CMK (cell line): ENCODE results near the gene MYO1F.
"Not testable (repeated sequence)": the region's sequence is repeated elsewhere in the genome, so short reads cannot be mapped to it uniquely, and the experiment has no call there.

Experiments used
- DNase-seq: peaks from one replicate; pipeline ENCODE4 v3.0.0-alpha.2; 2010; ENCODE audit warnings: low read depth

Gene MYO1F

DNA sequence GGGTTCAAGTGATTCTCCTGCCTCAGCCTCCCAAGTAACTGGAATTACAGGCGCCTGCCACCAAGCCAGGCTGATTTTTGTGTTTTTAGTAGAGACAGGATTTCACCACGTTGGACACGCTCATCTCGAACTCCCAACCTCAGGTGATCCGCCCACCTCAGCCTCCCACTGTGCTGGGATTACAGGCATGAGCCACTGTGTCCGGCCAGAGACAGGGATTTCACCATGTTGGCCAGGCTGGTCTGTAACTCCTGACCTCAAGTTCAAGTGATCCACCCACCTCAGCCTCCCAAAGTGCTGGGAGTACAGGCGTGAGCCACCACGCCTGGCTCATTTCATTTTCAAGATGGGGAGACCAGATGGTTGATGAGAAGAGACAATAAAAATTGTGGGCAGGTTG is 12.4 kb downstream of the MYO1F start:
- DNase-seq, result not testable (repeated sequence)

DNA sequence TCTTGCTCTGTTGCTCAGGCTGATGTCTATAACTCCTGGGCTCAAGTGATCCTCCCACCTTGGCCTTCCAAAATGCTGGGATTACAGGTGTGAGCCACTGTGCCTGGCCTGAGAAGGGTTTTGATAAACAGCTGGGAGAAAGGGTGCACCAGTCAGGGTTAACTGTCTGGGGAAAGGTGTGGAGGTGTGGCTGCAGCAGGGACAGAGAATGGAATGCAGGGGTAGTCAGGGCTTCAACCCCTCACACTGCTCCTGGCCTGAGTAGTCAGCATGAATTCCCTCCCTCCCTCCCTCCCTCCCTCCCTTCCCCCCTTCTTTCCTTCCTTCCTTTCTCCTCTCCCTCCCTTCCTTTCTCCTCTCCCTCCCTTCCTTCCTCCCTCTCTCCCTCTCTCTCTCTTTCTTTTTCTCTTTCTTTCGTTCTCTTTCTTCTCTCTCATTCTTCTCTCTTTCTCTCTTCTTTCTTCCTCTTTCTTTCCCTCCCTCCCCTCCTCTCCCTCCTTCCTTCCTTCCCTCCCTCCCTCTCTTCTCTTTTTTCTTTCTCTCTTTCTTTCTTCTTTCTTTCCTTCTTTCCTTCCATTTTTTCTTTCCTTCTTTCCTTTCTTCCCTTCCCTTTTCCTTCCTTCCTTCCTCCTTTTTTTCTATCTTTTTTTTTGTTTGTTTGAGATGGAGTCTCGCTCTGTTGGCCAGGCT is 16.0 kb downstream of the MYO1F start:
- no peak for DNase-seq

DNA sequence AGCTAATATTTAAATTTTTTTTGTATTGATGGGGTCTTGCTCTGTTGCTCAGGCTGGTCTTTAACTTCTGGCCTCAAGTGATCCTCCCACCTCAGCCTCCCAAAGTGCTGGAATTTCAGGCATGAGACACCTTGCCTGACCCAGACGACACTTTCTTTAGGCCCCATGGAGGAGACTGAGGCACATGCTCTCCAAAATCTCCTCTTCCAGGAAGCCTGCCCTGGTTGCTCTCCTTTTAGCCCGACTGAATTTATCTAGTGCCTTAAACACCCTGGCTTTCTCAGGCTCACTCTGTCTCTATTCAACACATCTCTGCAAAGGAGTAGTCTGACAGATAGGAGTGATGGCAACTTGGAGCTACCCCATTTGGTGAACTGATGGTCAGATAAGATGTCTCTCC is 18.9 kb downstream of the MYO1F start:
- no peak for DNase-seq

DNA sequence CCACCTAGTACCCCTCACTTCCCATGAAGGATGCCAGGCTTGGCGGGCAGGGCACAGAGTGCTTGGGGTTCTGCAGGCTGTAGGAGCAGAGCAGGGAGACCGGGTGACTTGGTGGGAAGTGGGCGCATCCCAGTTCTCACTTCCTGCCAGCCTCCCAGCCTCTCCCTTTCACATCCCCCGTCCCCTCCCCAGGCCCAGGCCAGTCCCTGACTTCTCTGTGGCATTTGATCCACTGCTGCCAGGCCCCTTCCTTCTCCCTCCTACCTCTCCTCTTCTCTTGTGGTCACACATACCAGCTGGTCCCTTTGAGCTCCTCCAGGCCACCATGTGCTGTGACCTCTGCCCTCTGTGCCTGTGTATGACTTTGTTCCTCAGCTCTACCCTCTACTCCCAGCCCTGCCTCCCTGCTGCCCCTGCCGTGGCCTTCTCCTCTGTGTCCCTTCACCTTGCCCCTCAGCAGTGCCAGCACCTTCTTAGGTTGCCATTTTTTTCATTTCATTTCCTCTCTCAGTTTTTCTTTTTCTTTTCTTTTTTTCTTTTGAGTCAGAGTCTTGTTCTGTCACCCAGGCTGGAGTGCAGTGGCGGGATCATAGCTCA is 19.5 kb downstream of the MYO1F start:
- DNase-seq, result no peak

DNA sequence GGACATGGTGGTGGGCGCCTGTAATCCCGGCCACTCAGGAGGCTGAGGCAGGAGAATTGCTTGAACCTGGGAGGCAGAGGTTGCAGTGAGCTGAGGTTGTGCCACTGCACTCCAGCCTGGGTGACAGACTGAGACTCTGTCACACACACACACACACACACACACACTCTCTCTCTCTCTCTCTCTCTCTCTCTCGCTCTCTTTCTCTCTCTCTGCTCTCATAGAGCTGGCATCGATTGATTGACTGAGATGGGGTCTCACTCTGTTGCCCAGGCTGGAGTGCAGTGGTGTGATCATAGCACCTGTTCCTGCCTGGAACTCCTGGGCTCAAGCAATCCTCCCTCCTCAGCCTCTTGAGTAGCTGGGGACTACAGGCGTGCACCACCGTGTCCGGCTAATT is 23.5 kb downstream of the MYO1F start:
- not testable (repeated sequence) for DNase-seq

DNA sequence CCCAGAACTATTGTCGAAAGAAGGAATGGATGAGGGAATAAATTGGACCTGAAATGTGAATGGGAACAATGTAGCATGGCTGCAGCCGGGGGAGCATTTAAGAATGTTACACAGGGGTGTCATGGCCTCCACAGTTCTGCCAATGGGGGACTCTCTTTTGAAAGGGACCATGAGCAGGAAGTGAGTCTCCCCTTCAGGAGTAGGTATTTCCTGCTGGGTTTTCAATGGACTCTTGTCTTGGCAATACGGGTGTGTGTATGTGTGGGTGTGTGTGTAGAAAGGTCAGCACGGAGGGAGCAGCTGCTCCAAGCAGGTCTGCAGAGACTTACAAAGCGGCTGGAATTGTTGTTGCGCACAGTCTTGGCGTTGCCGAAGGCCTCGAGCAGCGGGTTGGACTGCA is 24.4 kb downstream of the MYO1F start:
- DNase-seq, result no peak

DNA sequence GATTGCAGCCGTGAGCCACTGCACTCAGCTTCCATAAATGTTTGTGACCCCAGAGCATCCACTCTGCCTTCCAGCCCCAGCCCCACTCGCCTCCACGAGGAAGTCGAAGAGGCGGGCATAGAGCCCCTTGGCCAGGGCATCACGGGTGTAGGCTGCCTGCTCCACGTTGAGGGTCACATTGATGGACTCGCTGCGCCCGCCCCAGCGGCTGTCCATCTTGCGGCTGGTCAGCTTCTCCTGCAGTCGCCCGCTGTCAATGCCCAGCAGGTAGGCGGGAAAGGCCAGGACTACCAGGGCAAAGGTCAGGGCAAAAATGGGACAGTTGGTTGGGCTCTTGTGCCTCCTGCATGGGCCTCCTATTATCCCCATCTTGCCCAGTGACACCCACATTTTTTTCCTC is 27.2 kb downstream of the MYO1F start:
- no peak for DNase-seq

DNA sequence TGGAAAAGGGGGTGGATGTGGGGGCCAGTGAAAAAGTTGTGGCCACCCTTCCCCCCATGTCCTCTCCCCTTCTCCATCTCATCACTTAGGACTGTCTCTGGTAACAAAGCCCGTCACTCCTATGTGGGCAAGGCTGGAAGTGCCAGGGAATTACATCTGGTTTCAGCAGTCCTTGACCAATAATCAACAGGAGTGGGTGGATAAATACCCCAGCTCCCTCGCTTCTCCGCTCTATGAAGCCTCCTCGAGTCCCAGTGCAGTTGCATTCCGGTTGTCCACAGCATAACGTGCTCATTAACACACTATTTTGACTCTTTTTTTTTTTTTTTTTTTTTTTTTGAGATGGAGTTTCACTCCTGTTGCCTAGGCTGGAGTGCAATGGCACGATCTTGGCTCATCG is 31.5 kb downstream of the MYO1F start:
- no peak for DNase-seq

DNA sequence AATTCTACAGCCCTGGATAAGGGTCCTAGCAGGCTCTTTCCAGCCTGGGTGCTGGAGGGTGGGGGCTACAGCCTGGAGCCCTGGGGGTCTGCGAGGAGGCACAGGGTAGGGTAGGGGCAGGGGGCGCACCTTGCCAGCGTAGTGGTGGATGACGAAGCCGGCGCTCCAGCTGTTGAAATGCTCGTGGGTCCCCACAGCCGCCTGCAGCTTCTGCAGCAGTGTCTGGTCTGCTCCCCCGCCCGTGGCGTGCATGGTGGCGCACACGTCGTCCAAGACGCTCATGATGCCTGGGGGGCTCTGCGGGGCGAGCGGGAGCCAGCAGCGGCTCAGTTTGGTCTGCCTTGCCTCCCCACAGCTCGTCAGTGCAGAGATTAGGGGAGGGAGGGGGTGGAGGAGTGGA is 33.1 kb downstream of the MYO1F start:
- DNase-seq, result no peak

DNA sequence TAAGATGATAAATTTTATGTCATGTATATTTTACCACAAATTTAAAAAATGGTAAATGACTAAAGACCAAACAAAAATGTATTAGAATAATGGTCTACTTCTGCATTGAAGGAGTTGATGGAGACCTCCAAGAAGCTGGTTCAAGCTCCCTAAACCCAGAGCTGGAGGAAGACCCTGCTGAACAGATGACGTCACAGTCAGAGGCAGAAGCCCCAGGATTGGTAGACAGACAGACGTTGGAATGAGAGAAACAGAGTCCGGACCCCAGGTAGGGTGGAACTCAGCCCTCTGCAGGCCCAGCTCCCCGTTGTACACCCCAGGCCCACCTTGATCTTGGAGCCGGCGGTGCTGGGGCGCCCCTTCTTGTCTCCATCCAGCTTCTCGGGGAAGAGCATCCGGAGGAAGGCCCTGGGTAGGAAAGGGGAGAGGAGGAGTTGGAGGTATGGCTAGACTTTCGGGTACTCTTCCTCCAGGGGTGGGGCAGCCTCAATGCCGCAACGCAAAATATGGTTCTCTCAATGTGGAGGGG is 37.6 kb downstream of the MYO1F start:
- DNase-seq, result no peak

DNA sequence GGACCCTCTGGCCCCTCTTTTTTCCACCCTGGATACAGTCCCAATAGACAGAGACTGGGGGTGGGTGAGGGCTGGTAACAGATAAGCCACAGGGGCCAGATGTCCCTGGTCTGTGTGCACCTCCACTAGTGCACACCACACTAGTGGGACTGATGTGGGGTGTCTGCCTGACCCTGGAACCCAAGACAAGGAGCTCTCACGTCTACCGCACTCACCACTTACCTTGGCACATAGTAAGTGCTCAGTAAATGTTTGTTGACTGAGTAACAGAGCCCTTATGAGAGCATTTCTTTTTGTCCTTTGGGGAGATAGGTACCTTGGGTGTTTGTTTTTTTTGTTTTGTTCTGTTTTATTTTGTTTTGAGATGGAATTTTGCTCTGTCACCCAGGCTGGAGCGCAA is 40.1 kb downstream of the MYO1F start:
- DNase-seq, result no peak

DNA sequence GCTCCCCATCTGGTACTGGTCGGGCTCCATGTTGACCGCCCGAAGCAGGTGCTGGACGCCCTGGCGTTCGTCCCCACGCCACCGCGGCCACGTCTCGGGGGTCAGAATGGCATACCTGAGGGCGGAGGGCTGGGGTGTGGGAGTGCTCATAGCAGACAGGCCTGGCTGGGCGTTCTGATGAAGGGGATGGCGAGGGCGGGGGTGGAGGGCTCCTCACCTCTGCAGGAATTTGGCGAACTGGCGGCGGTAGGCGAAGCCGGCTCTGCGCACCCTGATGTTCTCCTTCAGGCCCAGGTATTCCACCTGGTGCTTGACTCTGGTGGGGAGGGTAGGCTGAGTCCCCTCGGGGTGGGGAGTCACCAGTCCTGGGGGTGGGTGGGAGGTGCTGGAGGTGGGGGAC is 41.0 kb downstream of the MYO1F start:
- no peak for DNase-seq

DNA sequence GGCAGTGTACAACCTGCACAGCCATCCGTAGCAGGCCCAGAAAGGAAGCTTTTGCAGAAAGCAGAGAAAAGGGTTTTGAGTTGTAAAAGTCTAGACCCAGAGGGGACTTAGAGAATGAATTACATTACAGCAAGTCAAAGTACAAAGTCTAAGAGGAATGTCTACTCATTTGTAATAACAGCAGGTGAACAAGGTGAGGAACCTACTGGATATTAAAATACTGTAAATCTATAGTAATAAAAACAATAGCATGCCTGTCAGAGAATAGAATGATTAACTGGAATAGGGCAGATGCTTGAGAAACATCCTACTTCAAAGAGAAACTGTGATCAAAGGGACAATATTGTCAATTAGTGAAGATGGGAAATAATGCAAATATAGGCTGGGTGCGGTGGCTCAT is 45.0 kb downstream of the MYO1F start:
- no peak for DNase-seq

DNA sequence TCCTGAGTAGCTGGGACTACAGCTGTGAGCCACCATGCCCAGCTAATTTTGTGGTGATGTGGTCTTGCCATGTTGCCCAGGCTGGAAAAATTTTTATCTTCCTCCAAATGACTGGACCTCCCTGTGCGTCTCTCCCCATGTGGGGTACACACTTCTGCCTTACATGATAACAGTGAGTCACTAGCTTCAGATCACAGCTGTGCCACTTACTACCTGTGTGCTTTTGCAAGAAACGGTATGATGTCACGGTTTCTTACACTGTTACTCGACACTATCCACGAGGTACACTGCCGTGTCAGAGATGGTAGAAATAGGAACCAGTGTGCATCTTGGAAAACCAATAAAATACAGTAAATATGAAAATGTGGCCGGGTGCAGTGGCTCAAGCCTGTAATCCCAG is 45.8 kb downstream of the MYO1F start:
- DNase-seq, result no peak

DNA sequence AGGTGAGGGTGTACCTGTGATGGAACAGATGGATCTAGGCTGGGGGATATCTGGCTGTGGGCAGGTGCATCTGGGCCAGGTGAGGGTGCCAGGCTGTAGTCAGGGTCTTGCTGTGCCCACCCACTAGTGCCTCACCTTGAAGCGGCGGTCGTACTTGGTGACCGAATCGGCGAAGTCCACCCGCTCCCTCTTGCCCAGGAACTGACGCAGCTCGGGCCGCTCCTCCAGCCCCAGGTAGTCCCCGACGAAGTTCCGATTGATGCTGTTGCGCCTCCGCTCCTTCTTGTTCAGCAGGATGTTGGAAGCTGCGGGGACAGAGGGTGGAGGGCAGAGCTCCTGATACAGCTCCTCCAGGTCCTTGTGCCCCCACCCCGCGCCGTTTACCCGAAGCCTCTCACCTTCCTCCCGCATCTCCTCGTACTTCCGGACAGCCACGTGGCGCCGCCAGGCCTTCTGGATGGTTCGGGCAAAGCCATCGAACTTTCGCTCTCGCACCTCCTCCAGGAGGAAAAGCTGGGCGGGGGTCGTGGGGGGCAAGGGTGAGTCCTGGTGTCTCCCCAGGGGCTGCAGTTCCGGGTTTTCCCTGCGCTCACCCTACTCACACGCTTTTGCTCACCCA is 47.1 kb downstream of the MYO1F start:
- DNase-seq, result no peak

DNA sequence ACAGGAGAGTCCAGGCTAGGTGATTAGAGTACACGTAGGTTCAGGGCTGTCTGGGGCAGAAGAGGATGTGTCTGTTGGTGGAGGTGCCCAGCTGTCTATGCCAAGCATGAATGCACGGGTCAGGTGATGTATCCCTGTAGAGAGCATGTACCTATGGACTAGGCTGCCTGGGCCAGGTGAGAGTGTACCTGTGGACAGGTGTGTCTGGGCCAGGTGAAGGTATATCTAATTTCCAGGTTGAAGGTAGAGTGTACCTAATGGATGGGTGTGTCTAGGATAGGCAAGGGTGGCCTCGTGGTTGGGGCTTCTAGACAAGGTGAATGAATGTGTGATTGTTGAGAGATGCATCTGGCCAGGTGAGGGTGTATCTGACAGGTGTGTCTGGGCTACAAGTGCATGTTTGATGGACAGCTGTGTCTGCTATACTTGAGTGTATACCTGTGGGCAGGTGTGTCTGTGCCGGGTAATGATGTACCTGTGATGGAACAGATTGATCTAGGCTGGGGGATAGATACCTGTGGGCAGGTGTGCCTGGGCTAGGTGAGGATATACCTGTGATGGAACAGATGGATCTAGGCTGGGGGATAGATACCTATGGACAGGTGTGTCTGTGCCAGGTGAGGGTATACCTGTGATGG is 47.8 kb downstream of the MYO1F start:
- DNase-seq, result no peak

DNA sequence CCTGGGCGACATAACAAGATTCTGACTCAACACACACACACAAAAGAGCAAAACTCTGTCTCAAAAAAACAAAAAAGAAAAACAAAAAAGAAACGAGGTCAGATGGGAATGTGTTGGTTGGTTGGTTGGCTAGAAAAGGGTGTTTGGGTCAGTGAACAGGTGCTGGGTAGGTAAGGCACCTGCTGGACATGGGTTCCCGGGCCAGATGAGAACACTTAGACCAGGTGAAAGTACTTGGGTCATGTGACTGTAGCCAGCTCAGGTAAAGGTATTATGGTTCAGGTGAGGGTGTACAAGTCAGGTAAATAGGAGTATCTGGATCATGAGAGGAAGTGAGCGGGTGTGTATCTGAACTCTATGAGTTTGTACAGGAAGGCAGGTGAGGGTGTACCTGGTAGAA is 48.7 kb downstream of the MYO1F start:
- no peak for DNase-seq

DNA sequence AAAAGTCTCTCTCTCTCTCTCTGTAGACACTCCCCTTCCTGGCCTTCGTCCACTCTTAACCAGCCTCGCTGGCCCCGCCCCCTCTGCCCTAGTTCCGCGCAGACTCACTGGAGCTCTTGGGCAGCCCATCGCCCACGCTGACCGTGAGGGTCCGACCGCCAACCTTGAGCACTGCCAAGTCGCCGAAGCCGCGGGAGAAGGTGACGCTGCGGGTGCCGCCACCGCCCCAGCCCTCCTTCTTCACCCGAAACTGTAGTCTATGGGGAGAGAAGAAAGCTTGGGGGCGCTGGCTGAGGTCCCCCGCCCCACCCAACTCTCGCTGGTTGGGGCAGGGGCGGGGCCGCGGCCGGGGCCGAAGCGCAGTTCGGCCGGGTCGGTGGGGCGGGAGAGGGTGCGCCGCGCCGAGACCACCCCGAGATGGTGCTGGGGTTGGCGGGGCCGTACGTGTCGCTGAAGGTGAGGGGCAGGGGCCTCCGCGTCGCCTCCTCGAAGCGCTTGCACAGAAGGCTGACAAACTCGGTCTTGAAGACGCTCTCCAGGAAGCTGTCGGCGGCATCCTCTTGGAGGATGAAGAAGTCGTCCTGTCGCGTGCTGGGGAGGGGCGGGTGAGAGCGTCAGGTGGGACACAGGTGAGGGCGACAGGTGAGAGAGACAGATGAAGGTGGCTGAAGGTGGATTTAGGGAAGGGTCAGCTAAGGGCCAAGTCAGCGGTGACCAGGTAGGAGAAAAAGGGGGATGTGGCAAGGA is 50.7 kb downstream of the MYO1F start:
- no peak for DNase-seq

DNA sequence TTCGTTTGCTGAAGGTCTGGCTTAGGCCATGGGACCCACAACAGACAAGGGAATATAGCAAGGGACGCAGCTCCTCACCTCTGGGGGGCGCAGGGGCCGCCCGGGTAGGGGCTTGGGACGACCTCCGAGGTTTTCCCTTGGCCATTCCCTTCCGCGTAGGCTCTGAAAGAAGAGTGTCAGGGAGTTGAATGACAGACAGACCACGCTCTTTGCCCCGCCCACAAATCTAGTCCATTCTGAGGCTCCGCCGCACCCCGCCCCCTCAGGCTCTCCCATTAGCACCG is 51.9 kb downstream of the MYO1F start:
- DNase-seq, result no peak

DNA sequence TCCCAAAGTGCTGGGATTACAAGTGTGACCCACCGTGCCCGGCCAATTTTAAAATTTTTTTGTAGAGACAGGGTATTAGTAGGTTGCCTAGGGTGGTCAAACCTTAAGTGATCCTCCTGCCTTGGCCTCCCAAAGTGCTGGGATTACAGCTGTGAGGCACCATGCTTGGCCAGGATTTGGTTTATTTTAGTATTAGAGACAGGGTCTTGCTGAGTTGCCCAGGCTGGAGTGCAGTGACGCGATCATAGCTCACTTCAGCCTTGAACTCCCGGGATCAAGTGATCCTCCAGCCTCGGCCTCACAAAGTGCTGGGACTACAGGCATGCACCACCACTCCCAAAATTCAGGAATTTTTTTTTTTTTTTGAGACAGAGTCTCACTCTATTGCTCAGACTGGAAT is 57.9 kb downstream of the MYO1F start:
- DNase-seq, result no peak

DNA sequence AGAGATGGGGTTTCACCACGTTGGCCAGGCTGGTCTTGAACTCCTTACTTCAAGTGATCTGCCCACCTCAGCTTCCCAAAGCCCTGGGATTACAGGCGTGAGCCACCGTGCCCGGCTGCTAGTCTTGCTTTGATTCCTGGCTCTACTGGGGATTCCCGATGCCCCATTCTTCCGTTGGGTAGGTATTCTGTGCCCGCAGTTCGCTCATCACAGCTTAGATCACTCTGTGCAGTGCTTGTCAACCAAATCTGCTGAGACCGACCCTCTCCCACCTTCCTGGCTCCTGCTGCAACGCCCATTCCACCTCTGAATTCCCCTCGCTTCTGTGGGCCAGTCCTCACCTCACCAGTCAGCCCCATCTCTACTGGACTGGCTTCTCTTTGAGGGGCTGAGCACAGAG is 58.7 kb downstream of the MYO1F start:
- DNase-seq, result no peak

DNA sequence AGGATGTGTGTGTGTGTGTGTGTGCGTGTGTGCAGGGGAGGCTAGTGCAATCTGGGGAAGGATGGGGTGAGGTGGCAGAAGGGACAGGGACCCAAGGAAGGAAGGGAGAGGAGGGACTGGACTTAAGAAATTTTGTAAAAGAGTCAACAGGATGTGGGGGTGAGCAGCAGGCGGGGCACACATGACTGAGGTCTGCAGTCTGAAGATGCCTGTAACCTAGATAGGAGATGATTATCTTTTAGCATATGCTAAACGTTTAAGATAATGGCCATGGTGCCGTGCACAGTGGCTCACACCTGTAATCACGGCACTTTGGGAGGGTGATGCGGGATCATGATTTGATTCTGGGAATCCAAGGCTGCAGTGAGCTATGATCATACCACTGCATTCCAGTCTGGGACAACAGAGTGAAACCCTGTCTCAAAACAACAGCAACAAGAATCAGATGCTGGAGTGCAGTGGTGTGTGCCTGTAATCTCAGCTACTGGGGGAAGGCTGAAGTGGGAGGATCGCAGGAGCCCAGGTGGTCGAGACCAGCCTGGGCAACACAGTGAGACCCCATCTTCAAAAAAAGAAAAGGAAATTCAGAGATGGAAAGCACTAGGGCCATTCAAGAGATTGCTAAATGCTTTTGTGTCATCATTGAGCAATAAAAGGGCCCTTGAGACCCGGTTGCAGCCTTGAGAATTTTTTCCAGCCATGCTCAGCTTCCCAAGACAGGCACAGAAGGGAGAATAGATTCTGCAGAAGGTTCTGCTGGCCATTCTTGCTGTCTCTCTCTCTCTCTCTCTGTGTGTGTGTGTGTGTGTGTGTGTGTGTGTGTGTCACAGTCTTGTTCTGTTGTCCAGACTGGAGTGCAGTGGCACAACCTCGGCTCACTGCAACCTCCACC is 59.4 kb downstream of the MYO1F start:
- DNase-seq, result peak; percentile 71
